BLaER1 (cell line): ENCODE results near the gene PTK6.
"Not testable (repeated sequence)": the region's sequence is repeated elsewhere in the genome, so short reads cannot be mapped to it uniquely, and the experiment has no call there.

Source experiments
- H3K27ac ChIP-seq: shearing (Covaris generic); formaldehyde crosslinking; 2 replicates; pipeline ENCODE4 v1.8.1; 2022
- H3K27me3 ChIP-seq: shearing (Covaris generic); formaldehyde crosslinking; 2 replicates; pipeline ENCODE4 v1.8.1; 2022
- H3K36me3 ChIP-seq: shearing (Covaris generic); formaldehyde crosslinking; 2 replicates; pipeline ENCODE4 v1.8.1; 2022
- H3K4me1 ChIP-seq: shearing (Covaris generic); formaldehyde crosslinking; 2 replicates; pipeline ENCODE4 v1.8.1; 2022
- H3K4me2 ChIP-seq: shearing (Covaris generic); formaldehyde crosslinking; 2 replicates; pipeline ENCODE4 v1.8.1; 2022
- H3K4me3 ChIP-seq: shearing (Covaris generic); formaldehyde crosslinking; 2 replicates; pipeline ENCODE4 v1.8.1; 2022
- H3K9ac ChIP-seq: shearing (Covaris generic); formaldehyde crosslinking; 2 replicates; pipeline ENCODE4 v1.8.1; 2022
- H3K9me3 ChIP-seq: shearing (Covaris generic); formaldehyde crosslinking; 2 replicates; pipeline ENCODE4 v1.8.1; 2022
- H4K20me1 ChIP-seq: shearing (Covaris generic); formaldehyde crosslinking; 2 replicates; pipeline ENCODE4 v1.8.1; 2022
- Cebpa-rat ChIP-seq: shearing (Covaris generic); IDR thresholded peaks from 2 replicates; pipeline ENCODE4 v1.8.1; 2022

PTK6 gene

DNA sequence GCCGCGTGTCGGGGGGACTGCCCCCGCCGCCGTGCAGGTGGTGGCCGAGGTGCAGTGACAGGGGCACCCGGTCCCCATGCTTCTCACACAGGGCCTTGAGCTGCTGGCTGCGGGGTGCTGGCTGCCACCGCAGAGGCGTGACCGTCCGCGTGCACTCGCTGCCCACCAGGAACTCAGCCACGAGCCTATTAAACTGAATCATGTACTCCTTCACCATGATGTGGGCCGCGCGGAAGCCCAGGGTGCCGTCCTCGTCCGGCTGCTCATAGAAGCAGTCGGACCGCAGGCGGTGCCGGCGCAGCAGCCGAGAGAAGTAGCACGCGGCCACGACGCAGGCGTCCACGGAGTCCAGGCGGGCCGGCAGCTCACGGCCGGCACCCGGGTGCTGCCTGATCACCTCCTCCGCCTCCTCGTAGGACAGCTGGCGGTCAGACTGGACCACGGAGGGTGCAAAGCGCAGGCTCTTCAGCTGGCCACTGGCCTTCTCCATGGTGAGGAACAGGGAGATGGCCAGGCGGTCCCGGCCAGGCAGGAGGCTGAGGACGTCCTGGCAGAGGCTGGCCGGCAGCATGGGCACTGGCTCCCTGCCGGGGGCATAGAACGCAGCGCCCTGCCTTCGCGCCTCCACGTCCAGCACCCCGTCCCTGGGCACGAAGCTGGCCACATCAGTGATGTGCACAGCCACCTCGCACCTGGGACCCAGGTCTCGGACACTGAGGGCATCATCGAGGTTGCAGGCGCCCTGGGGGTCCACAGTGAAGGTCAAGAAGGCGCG lies 27.0 kb upstream of the PTK6 start:
- TF ChIP-seq Cebpa-rat: no peak
- Histone ChIP-seq H3K27ac (no peak overlapping the region), H4K20me1 (peaks cover 92% of the 10 kb centered on the region), H3K9me3 (no peaks in the 10 kb centered on the region), H3K36me3 (no peaks in the 10 kb centered on the region), H3K9ac (no peak overlapping the region), H3K4me1 (peaks cover 67% of the 10 kb centered on the region), H3K4me3 (no peak overlapping the region), H3K4me2 (peak overlapping the region; percentile 100; the same call in 1 of the 2 replicates), H3K27me3 (peaks cover 81% of the 10 kb centered on the region)

GRCh38 chr20:63563225-63563935 lies 26.2 kb upstream of the PTK6 start:
- H3K4me1 ChIP-seq: peaks cover 59% of the 10 kb centered on the region
- H3K4me3 ChIP-seq: peak overlapping the region; percentile 61; the same call in 1 of the 2 replicates
- H3K36me3 ChIP-seq: no peaks in the 10 kb centered on the region
- H3K9me3 ChIP-seq: no peaks in the 10 kb centered on the region
- no peak for TF ChIP-seq Cebpa-rat
- H3K27ac ChIP-seq: no peak overlapping the region
- H3K27me3 ChIP-seq: peaks cover 73% of the 10 kb centered on the region
- H3K9ac ChIP-seq: no peak overlapping the region
- peaks cover 83% of the 10 kb centered on the region for H4K20me1 ChIP-seq
- peak overlapping the region; percentile 100 for H3K4me2 ChIP-seq

DNA sequence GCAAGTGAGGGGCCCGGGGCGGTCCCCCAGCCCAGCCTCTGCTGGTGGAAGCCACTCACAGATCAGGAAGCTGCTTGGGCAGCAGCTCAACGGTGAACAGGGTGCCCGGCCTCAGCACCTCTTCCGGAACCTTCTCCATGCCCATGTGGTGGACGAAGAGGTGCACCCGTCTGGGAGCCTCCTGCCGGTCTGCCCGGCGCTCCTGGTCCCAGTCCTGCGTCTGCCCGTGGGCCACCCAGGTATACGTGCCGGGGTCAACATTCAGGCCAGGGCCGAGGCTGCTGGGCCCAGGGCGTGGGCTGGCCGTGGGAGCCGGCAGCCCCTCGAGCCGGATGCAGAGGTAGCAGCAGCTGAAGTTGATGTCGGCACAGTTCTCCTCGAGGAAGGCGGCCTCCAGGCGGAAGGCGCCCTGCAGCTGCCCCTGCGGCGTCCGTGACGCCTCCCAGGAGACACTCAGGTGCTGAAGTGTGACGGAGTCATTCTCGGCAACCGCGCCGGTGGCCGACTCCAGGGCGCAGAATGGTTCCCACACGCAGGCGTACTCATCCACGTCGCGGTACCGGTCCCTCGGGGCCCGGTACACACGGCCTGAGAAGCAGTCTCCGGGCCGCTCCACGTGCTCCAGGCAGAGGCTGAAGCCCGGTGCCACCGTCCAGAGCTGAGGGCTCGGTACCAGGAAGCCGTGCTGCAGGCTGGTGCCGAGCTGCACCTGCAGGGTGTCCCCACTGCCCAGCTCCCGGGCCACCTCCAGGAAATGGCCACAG lies 25.5 kb upstream of the PTK6 start:
- Histone ChIP-seq H3K4me2 (peak overlapping the region; percentile 100), H3K4me1 (peaks cover 51% of the 10 kb centered on the region), H3K36me3 (no peaks in the 10 kb centered on the region), H3K4me3 (peak overlapping the region; percentile 61), H3K27me3 (peaks cover 67% of the 10 kb centered on the region), H3K9me3 (no peaks in the 10 kb centered on the region), H3K27ac (peak overlapping the region; percentile 49; the same call in 1 of the 2 replicates), H3K9ac (0 out of 2 replicates have a peak overlapping the region, but pooled peaks have one; percentile 38), H4K20me1 (peaks cover 79% of the 10 kb centered on the region)
- no peak for TF ChIP-seq Cebpa-rat

DNA sequence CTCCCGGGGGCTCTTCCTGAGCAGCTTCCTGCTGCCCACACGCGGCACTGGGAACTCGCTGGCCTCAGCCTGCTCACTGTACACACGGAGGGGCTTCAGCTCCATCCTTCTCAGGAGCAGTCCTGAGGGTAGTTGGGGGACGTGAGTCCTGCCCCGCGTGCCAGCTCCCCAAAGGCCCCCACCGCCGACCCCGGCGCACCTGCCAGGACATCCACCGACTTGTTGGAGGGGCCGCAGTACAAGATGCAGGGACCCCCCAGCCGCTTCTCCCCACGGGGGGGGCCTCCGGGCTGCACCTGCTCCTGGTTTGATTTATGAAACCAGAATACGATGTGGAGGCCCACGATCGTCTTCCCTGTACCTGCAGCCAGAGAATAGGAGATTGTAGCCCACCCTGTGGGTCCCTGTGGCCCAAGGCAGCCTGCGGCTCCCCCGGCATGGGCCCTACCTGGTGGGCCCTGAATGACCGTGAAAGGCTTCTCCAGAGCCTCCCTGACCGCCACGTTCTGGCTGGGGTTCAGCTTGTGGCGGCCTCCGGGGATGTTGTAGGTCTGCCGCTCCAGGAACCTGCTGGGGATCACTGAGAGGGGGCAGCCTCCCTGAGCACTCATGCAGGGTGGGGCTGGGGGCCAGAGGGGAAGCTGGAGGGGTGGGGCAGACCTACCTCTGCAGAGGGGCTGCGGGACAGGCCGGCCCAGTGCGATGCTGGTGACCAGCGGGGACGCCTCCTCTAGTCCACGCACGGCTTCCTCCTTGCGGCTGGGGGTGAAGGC lies 24.6 kb upstream of the PTK6 start:
- Histone ChIP-seq H3K4me2 (peak overlapping the region; percentile 100), H3K27ac (0 out of 2 replicates have a peak overlapping the region, but pooled peaks have one; percentile 49), H3K9me3 (no peaks in the 10 kb centered on the region), H3K4me1 (peaks cover 43% of the 10 kb centered on the region), H3K4me3 (peak overlapping the region; percentile 61), H3K9ac (no peak overlapping the region), H4K20me1 (peaks cover 79% of the 10 kb centered on the region), H3K36me3 (no peaks in the 10 kb centered on the region), H3K27me3 (peaks cover 66% of the 10 kb centered on the region)
- TF ChIP-seq Cebpa-rat: no peak

DNA sequence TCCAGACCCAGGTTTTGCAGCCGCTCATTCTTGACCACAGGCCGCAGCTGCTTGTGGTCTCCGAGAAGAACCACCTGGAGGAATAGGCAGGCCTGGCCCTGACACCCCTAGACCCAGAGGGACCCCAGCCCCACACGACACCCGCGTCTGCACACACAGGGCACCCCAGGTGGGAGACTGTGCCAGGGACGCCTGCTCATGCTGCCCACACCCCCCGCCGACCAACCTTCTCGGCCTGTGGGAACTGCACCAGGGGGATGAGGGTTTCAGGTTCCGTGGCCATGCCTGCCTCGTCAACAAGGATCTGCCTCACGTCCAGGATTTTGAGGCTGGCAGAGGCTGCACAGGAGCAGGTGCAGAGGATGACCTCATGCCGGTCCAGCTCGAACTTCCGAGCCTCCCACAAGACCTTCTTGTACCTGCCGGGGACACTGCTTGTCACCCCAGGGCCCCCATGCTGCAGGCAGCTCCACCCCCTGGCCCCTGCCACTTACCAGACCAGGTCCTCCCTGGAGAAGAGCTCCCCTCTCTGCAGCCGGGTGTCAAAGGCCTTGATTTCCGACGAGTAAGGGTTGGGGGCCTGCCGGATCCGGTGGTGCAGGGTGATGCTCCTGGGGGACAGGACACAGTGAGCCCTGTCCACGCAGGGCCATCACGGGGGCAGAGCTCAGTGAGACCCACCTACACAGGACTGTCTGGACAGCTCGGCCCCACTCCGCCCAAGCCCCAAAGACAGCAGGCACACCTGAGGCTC lies 23.9 kb upstream of the PTK6 start:
- peak overlapping the region; percentile 100 for H3K4me2 ChIP-seq
- H3K4me3 ChIP-seq: no peak overlapping the region

DNA sequence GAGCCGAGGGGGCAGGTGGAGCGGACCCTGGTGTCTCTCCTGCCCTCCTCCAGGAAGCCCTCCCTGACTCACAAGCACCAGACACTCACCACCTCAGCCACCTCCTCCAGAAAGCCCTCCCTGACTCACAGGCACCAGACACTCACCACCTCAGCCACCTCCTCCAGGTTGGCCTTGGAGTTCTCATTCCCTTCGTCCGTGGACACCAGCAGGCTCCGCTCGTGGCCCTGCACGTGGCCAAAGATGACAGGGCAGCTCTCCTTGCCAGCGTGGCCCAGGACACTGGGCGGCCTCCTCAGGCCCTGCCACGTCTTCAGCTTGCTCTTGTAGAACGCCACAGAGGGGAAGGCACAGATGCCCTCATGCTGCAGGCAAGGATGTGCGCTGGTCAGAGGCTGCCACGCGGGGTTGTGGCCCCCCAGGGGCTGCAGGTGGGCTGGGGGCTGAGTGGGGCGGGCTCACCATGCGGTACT lies 23.2 kb upstream of the PTK6 start:
- Histone ChIP-seq H3K27me3 (peaks cover 66% of the 10 kb centered on the region), H3K4me2 (no peak overlapping the region), H3K4me1 (peaks cover 51% of the 10 kb centered on the region), H3K9me3 (no peaks in the 10 kb centered on the region), H3K36me3 (no peaks in the 10 kb centered on the region), H3K27ac (no peak overlapping the region), H3K4me3 (no peak overlapping the region), H4K20me1 (peaks cover 79% of the 10 kb centered on the region), H3K9ac (no peak overlapping the region)
- TF ChIP-seq Cebpa-rat: no peak

More for the DNA sequence above, 23.9 kb upstream of the PTK6 start:
- no peak for TF ChIP-seq Cebpa-rat
- Histone ChIP-seq H3K27me3 (peaks cover 66% of the 10 kb centered on the region), H3K4me1 (peaks cover 44% of the 10 kb centered on the region), H3K27ac (no peak overlapping the region), H3K9ac (no peak overlapping the region), H4K20me1 (peaks cover 79% of the 10 kb centered on the region), H3K36me3 (no peaks in the 10 kb centered on the region), H3K9me3 (no peaks in the 10 kb centered on the region)

GRCh38 chr20:63559485-63560332 lies 22.5 kb upstream of the PTK6 start:
- H3K4me1 ChIP-seq: peaks cover 58% of the 10 kb centered on the region
- H3K9ac ChIP-seq, H3K4me2 ChIP-seq, H3K9me3 ChIP-seq, H3K27ac ChIP-seq, H3K4me3 ChIP-seq, H3K36me3 ChIP-seq: not testable (repeated sequence)
- peaks cover 66% of the 10 kb centered on the region for H3K27me3 ChIP-seq
- peaks cover 79% of the 10 kb centered on the region for H4K20me1 ChIP-seq

- Histone ChIP-seq H3K9me3 (no peaks in the 10 kb centered on the region), H3K4me1 (peaks cover 62% of the 10 kb centered on the region), H3K4me2 (no peak overlapping the region), H3K27me3 (peaks cover 64% of the 10 kb centered on the region), H3K4me3 (no peak overlapping the region), H4K20me1 (peaks cover 78% of the 10 kb centered on the region), H3K27ac (no peak overlapping the region), H3K9ac (no peak overlapping the region), H3K36me3 (no peaks in the 10 kb centered on the region)
- TF ChIP-seq Cebpa-rat: no peak
Observed at GRCh38 chr20:63558804-63559484, 21.8 kb upstream of the PTK6 start.
